Neuronal stem cell (in vitro differentiated cells): ENCODE results near the gene COIL.

Experiments used
- DNase-seq: peaks from one replicate; pipeline ENCODE4 v3.0.0-alpha.2; 2013; ENCODE audit warnings: low spot score
- H2AFZ ChIP-seq: one replicate; pipeline ENCODE4 v1.6.1; 2013; ENCODE audit warnings: mild to moderate bottlenecking, low read length, inconsistent platforms
- H2AK5ac ChIP-seq: 2 replicates; pipeline ENCODE4 v1.6.1; 2013; ENCODE audit warnings: low read depth, mild to moderate bottlenecking, inconsistent platforms, low read length, moderate library complexity, mixed read lengths
- H2BK120ac ChIP-seq: 2 replicates; pipeline ENCODE4 v1.6.1; 2013; ENCODE audit warnings: low read depth, mild to moderate bottlenecking, inconsistent platforms, low read length, moderate library complexity, mixed read lengths
- H2BK12ac ChIP-seq: one replicate; pipeline ENCODE4 v1.6.1; 2013; ENCODE audit warnings: low read length, inconsistent platforms
- H2BK15ac ChIP-seq: 2 replicates; pipeline ENCODE4 v1.6.1; 2013; ENCODE audit warnings: mild to moderate bottlenecking, low read length, inconsistent platforms, mixed read lengths
- H2BK5ac ChIP-seq: one replicate; pipeline ENCODE4 v1.6.1; 2013; ENCODE audit warnings: inconsistent platforms, mild to moderate bottlenecking, low read length, moderate library complexity
- H3K14ac ChIP-seq: one replicate; pipeline ENCODE4 v1.6.1; 2013; ENCODE audit warnings: low read length, inconsistent platforms
- H3K18ac ChIP-seq: 2 replicates; pipeline ENCODE4 v1.6.1; 2013; ENCODE audit warnings: low read length, inconsistent platforms
- H3K23ac ChIP-seq: 2 replicates; pipeline ENCODE4 v1.6.1; 2013; ENCODE audit warnings: low read depth, mild to moderate bottlenecking, mixed read lengths, low read length, inconsistent platforms; ENCODE audit not compliant: poor library complexity
- H3K27ac ChIP-seq: replicated peaks from 3 replicates; pipeline ENCODE4 v1.5.1; 2013; ENCODE audit warnings: low read length, inconsistent platforms
- H3K27me3 ChIP-seq, 3 experiments: 2 replicates each; pipeline ENCODE4 v1.6.1; 2013; ENCODE audit warnings: low read length in 3 of 3, mild to moderate bottlenecking in 2 of 3, inconsistent platforms in 1 of 3, low read depth in 1 of 3, mixed read lengths in 1 of 3, moderate library complexity in 1 of 3; ENCODE audit not compliant: control insufficient read depth in 3 of 3, insufficient read depth in 3 of 3
- H3K36me3 ChIP-seq, 2 donors: replicated peaks in 1 of 2; 2 replicates each; pipeline ENCODE4 v1.6.1; 2013; ENCODE audit warnings: low read length in 2 of 2; ENCODE audit not compliant: control insufficient read depth in 2 of 2, insufficient read depth in 2 of 2
- H3K4ac ChIP-seq: 2 replicates; pipeline ENCODE4 v1.6.1; 2013; ENCODE audit warnings: inconsistent platforms, mild to moderate bottlenecking, low read length, moderate library complexity
- H3K4me1 ChIP-seq, 2 donors: 1 replicate in 1 of 2; 2 replicates in 1 of 2; pipeline ENCODE4 v1.6.1; 2013; ENCODE audit warnings: low read length in 2 of 2, low read depth in 1 of 2; ENCODE audit not compliant: control insufficient read depth in 2 of 2, insufficient read depth in 1 of 2
- H3K4me2 ChIP-seq: one replicate; pipeline ENCODE4 v1.6.1; 2013; ENCODE audit warnings: mild to moderate bottlenecking, low read length, inconsistent platforms; ENCODE audit not compliant: insufficient read depth, poor library complexity, severe bottlenecking
- H3K4me3 ChIP-seq, 2 donors: 2 replicates each; pipeline ENCODE4 v1.5.1; 2013; ENCODE audit warnings: low read length in 2 of 2, mild to moderate bottlenecking in 2 of 2, inconsistent platforms in 1 of 2, moderate library complexity in 1 of 2
- H3K79me1 ChIP-seq: one replicate; pipeline ENCODE4 v1.6.1; 2013; ENCODE audit warnings: low read depth, mild to moderate bottlenecking, inconsistent platforms, low read length, moderate library complexity
- H3K9ac ChIP-seq: one replicate; pipeline ENCODE4 v1.6.1; 2013; ENCODE audit warnings: mild to moderate bottlenecking, low read depth, low read length, inconsistent platforms; ENCODE audit not compliant: poor library complexity
- H3K9me3 ChIP-seq, 2 donors: replicated peaks in 1 of 2; 2 replicates each; pipeline versions ENCODE3 to v1.6.1; 2013; ENCODE audit warnings: low read length in 2 of 2, mild to moderate bottlenecking in 2 of 2, inconsistent platforms in 1 of 2, low read depth in 1 of 2, mixed read lengths in 1 of 2, moderate library complexity in 1 of 2; ENCODE audit not compliant: control insufficient read depth in 2 of 2, insufficient read depth in 1 of 2
- H4K8ac ChIP-seq: one replicate; pipeline ENCODE4 v1.6.1; 2013; ENCODE audit warnings: low read depth, mild to moderate bottlenecking, inconsistent platforms, low read length, moderate library complexity
- H4K91ac ChIP-seq: one replicate; pipeline ENCODE4 v1.6.1; 2013; ENCODE audit warnings: low read length, low read depth, mild to moderate bottlenecking, inconsistent platforms; ENCODE audit not compliant: poor library complexity
- WGBS, 2 donors: extraction: QIAGEN DNeasy Blood & Tissue Kit; methylation state at CpG; one replicate each; pipeline ENCODE4 v1.1.7; 2013; ENCODE audit warnings: missing lambda C conversion rate in 2 of 2, mixed read lengths in 1 of 2; ENCODE audit not compliant: insufficient read length in 2 of 2, insufficient replicate concordance in 1 of 2; ENCODE audit errors: extremely low coverage in 2 of 2; 5-methylcytosine and 5-hydroxymethylcytosine counted together

Gene COIL

GRCh38 chr17:56902348-56902747 is 58.5 kb downstream of the COIL start:
- Histone ChIP-seq H3K27ac (no peak overlapping the region), H3K14ac (no peak overlapping the region), H2BK15ac (no peak overlapping the region), H2BK5ac (no peak overlapping the region), H4K8ac (no peak overlapping the region), H4K91ac (no peak overlapping the region), H3K79me1 (no peaks in the 10 kb centered on the region), H2BK12ac (no peak overlapping the region), H3K18ac (no peak overlapping the region), H3K4me1 (peaks cover 1 to 11% of the 10 kb centered on the region in 2 donors), H2AK5ac (no peak overlapping the region), H3K27me3 (no peaks in the 10 kb centered on the region), H3K9me3 (peaks cover 0 to 19% of the 10 kb centered on the region in 2 donors), H3K4me2 (no peak overlapping the region), H3K4me3 (no peak overlapping the region), H2BK120ac (no peak overlapping the region), H3K9ac (no peak overlapping the region), H2AFZ (no peak overlapping the region), H3K4ac (no peak overlapping the region), H3K23ac (no peak overlapping the region), H3K36me3 (peaks cover 6 to 39% of the 10 kb centered on the region in 2 donors)
- WGBS, 2 donors = no CpG with 5 or more reads among the region's 4 CpGs
- no peak for DNase-seq

GRCh38 chr17:56899403-56899802 is 61.4 kb downstream of the COIL start:
- Histone ChIP-seq H3K79me1 (no peaks in the 10 kb centered on the region), H2BK5ac (no peak overlapping the region), H3K18ac (no peak overlapping the region), H3K9me3 (peaks cover 0 to 14% of the 10 kb centered on the region in 2 donors), H3K27ac (no peak overlapping the region), H2AFZ (no peak overlapping the region), H4K91ac (no peak overlapping the region), H4K8ac (no peak overlapping the region), H3K4me3 (no peak overlapping the region), H3K4me1 (peaks cover 7 to 11% of the 10 kb centered on the region in 2 donors), H2BK15ac (no peak overlapping the region), H3K27me3 (no peaks in the 10 kb centered on the region), H2BK120ac (no peak overlapping the region), H3K4me2 (no peak overlapping the region), H3K23ac (no peak overlapping the region), H2AK5ac (no peak overlapping the region), H3K36me3 (peaks cover 6 to 31% of the 10 kb centered on the region in 2 donors), H3K9ac (no peak overlapping the region), H3K4ac (no peak overlapping the region), H3K14ac (no peak overlapping the region), H2BK12ac (no peak overlapping the region)
- no peak for DNase-seq
- no CpG with 5 or more reads among the region's 7 CpGs for WGBS, 2 donors

- H3K18ac ChIP-seq = no peak overlapping the region
- no peak overlapping the region for H3K4ac ChIP-seq
- H2BK120ac ChIP-seq = no peak overlapping the region
- H3K27ac ChIP-seq = no peak overlapping the region
- peaks cover 7 to 11% of the 10 kb centered on the region in 2 donors for H3K4me1 ChIP-seq
- no peak overlapping the region for H3K14ac ChIP-seq
- H2BK12ac ChIP-seq = no peak overlapping the region
- no peak for DNase-seq
- no peak overlapping the region for H2AFZ ChIP-seq
- no peak overlapping the region for H4K91ac ChIP-seq
- H3K27me3 ChIP-seq = no peaks in the 10 kb centered on the region
- no peak overlapping the region for H4K8ac ChIP-seq
- H3K9me3 ChIP-seq = peaks cover 0 to 9% of the 10 kb centered on the region in 2 donors
- H3K79me1 ChIP-seq = no peaks in the 10 kb centered on the region
- no peak overlapping the region for H3K4me2 ChIP-seq
- no peak overlapping the region for H2BK15ac ChIP-seq
- no peak overlapping the region for H3K23ac ChIP-seq
- H3K4me3 ChIP-seq = no peak overlapping the region
- no CpG with 5 or more reads among the region's 9 CpGs for WGBS, 2 donors
- peaks cover 4 to 26% of the 10 kb centered on the region in 2 donors for H3K36me3 ChIP-seq
- no peak overlapping the region for H2BK5ac ChIP-seq
- no peak overlapping the region for H3K9ac ChIP-seq
- H2AK5ac ChIP-seq = no peak overlapping the region
Measured at GRCh38 chr17:56898874-56899273, 62.0 kb downstream of the COIL start.

- Histone ChIP-seq H3K4me1 (peaks cover 7 to 11% of the 10 kb centered on the region in 2 donors), H3K23ac (no peak overlapping the region), H3K79me1 (no peaks in the 10 kb centered on the region), H3K9ac (no peak overlapping the region), H3K4me2 (no peak overlapping the region), H4K91ac (no peak overlapping the region), H3K27ac (no peak overlapping the region), H3K27me3 (no peaks in the 10 kb centered on the region), H3K14ac (no peak overlapping the region), H3K4me3 (no peak overlapping the region), H2BK12ac (no peak overlapping the region), H3K9me3 (peaks cover 0 to 6% of the 10 kb centered on the region in 2 donors), H3K4ac (no peak overlapping the region), H2BK5ac (no peak overlapping the region), H2AFZ (no peak overlapping the region), H2BK15ac (no peak overlapping the region), H2AK5ac (no peak overlapping the region), H4K8ac (no peak overlapping the region), H2BK120ac (no peak overlapping the region), H3K36me3 (peaks cover 4 to 21% of the 10 kb centered on the region in 2 donors), H3K18ac (no peak overlapping the region)
- no CpG with 5 or more reads among the region's 14 CpGs for WGBS, 2 donors
- no peak for DNase-seq
Measured at GRCh38 chr17:56897646-56898424, 63.0 kb downstream of the COIL start.
